LoVo (cell line): ENCODE data around the gene GRIA1.

Source experiments
- DNase-seq: peaks from one replicate; pipeline ENCODE4 v3.0.0-alpha.2; 2016; ENCODE audit warnings: low spot score

The GRIA1 gene

GRCh38 chr5:153551537-153552079 is 61.1 kb downstream of the GRIA1 start:
- peak; percentile 57 for DNase-seq

GRCh38 chr5:153552886-153553285 is 62.4 kb downstream of the GRIA1 start:
- no peak for DNase-seq

GRCh38 chr5:153555420-153556114 is 65.1 kb downstream of the GRIA1 start:
- no peak for DNase-seq

- no peak for DNase-seq
These were observed 68.5 kb downstream of the GRIA1 start for GRCh38 chr5:153558957-153559356.

- no peak for DNase-seq
These were observed 69.5 kb downstream of the GRIA1 start for GRCh38 chr5:153559926-153560325.

GRCh38 chr5:153562189-153562588 is 71.7 kb downstream of the GRIA1 start:
- no peak for DNase-seq

GRCh38 chr5:153565822-153566221 is 75.4 kb downstream of the GRIA1 start:
- no peak for DNase-seq

GRCh38 chr5:153569036-153569435 is 78.6 kb downstream of the GRIA1 start:
- DNase-seq: no peak

GRCh38 chr5:153571162-153571561 is 80.7 kb downstream of the GRIA1 start:
- no peak for DNase-seq

GRCh38 chr5:153572411-153573145 is 82.1 kb downstream of the GRIA1 start:
- DNase-seq: no peak

GRCh38 chr5:153573326-153574033 is 83.0 kb downstream of the GRIA1 start:
- DNase-seq: peak; percentile 55

GRCh38 chr5:153584126-153584959 is 93.9 kb downstream of the GRIA1 start:
- no peak for DNase-seq

- DNase-seq: no peak
These were observed 94.5 kb downstream of the GRIA1 start for GRCh38 chr5:153584960-153585359.

- no peak for DNase-seq
These were observed 95.3 kb downstream of the GRIA1 start for GRCh38 chr5:153585622-153586277.

- DNase-seq: no peak
These were observed 101.6 kb downstream of the GRIA1 start for GRCh38 chr5:153592081-153592480.

- DNase-seq: no peak
These were observed 104.3 kb downstream of the GRIA1 start for GRCh38 chr5:153594785-153595184.

- no peak for DNase-seq
These were observed 107.6 kb downstream of the GRIA1 start for GRCh38 chr5:153598099-153598498.

- DNase-seq: no peak
These were observed 110.9 kb downstream of the GRIA1 start for GRCh38 chr5:153601377-153601776.

GRCh38 chr5:153605386-153605785 is 114.9 kb downstream of the GRIA1 start:
- no peak for DNase-seq

- DNase-seq: no peak
These were observed 119.5 kb downstream of the GRIA1 start for GRCh38 chr5:153610009-153610408.

GRCh38 chr5:153610811-153611210 is 120.3 kb downstream of the GRIA1 start:
- no peak for DNase-seq
